HepG2 (cell line): ENCODE measurements around the gene CDHR5. TPM values are rescaled to one million over a fixed set of nuclear protein-coding genes. Genes with fewer than 3 reads are reported as not detected.

ENCODE experiments used
- ATAC-seq: fragments of 200-7000 bp; cut with Tn5 transposase; 3 replicates; pipeline ENCODE4 v1.9.1; 2020; ENCODE audit warnings: mild to moderate bottlenecking, moderate library complexity
- BruUV-seq: library from RNA; stranded (reverse); fragments of 400-500 nt; replicated peaks from 2 replicates; lab custom pipeline; 2021; lab: Mats Ljungman, UMichigan
- CTCF ChIA-PET: fragments of 300-600 bp; formaldehyde crosslinking; extraction: SDS; loops from one replicate; lab custom pipeline; 2021; ENCODE audit warnings: low total read pairs, inconsistent platforms, low intra/inter-chr PET ratio; lab: Yijun Ruan, JAX
- POLR2A ChIA-PET: fragments of 350-600 bp; sonication (Branson Sonifier 250); formaldehyde crosslinking; loops from one replicate; lab custom pipeline; 2020; ENCODE audit warnings: antibody characterized with exemption, inconsistent platforms; lab: Yijun Ruan, JAX
- DNase-seq: peaks from one replicate; pipeline ENCODE4 v3.0.0-alpha.2; 2015; ENCODE audit warnings: low spot score
- FAIRE-seq: peaks from 3 replicates; lab custom pipeline; 2011; peaks lifted over from hg19 to GRCh38; lab: Jason Lieb, UNC
- H2AFZ ChIP-seq: one replicate; pipeline ENCODE4 v1.6.1; 2011; ENCODE audit warnings: low read length, inconsistent platforms
- H3K27ac ChIP-seq: fragments of 300-600 bp; 3 replicates; pipeline ENCODE4 v1.8.0; 2011; ENCODE audit warnings: mixed run types, mild to moderate bottlenecking, mixed read lengths, low read length, inconsistent platforms; ENCODE audit not compliant: insufficient read depth; ENCODE audit errors: extremely low read length
- H3K27me3 ChIP-seq, 2 experiments: fragments of 200-600 bp in 1 of 2; 2 replicates in 1 of 2; 3 replicates in 1 of 2; pipeline versions ENCODE4 v1.6.0 to v1.8.0; 2011; ENCODE audit warnings: low read length in 2 of 2, mild to moderate bottlenecking in 2 of 2, moderate library complexity in 2 of 2, inconsistent platforms in 1 of 2; ENCODE audit not compliant: insufficient read depth in 2 of 2, control insufficient read depth in 1 of 2
- H3K36me3 ChIP-seq, 2 experiments: fragments of 200-600 bp in 1 of 2; replicated peaks in 1 of 2; 2 replicates in 1 of 2; 3 replicates in 1 of 2; pipeline versions ENCODE4 v1.5.1 to v1.8.0; 2011; ENCODE audit warnings: low read length in 2 of 2, inconsistent platforms in 1 of 2; ENCODE audit not compliant: insufficient read depth in 2 of 2, control insufficient read depth in 1 of 2
- H3K4me1 ChIP-seq: 2 replicates; pipeline ENCODE4 v1.5.1; 2012; ENCODE audit warnings: low read length, inconsistent platforms; ENCODE audit not compliant: insufficient read depth
- H3K4me2 ChIP-seq: 2 replicates; pipeline ENCODE4 v1.6.0; 2011; ENCODE audit warnings: low read depth, low read length, inconsistent platforms
- H3K4me3 ChIP-seq, 3 experiments: fragments of 200-600 bp in 1 of 3; sonication (generic), shearing (Covaris generic) in 1 of 3; replicated peaks in 1 of 3; 2 replicates each; pipeline ENCODE4 v1.5.1; 2011 to 2016; ENCODE audit warnings: low read length in 3 of 3, inconsistent platforms in 2 of 3, low read depth in 2 of 3, mild to moderate bottlenecking in 2 of 3, control low read depth in 1 of 3, mixed read lengths in 1 of 3; ENCODE audit not compliant: insufficient read depth in 1 of 3
- H3K79me2 ChIP-seq: one replicate; pipeline ENCODE4 v1.6.1; 2011; ENCODE audit warnings: low read length, inconsistent platforms; ENCODE audit not compliant: insufficient read depth
- H3K9ac ChIP-seq: 2 replicates; pipeline ENCODE4 v1.6.0; 2011; ENCODE audit warnings: mild to moderate bottlenecking, low read depth, low read length, inconsistent platforms; ENCODE audit not compliant: insufficient read depth
- H3K9me3 ChIP-seq: 2 replicates; pipeline ENCODE4 v1.5.1; 2012; ENCODE audit warnings: mild to moderate bottlenecking, low read length
- H4K20me1 ChIP-seq: 2 replicates; pipeline ENCODE4 v1.6.0; 2011; ENCODE audit warnings: inconsistent platforms, mild to moderate bottlenecking, low read length, moderate library complexity; ENCODE audit not compliant: insufficient read depth
- ARID3A ChIP-seq: IDR thresholded peaks from 2 replicates; pipeline ENCODE4 v1.6.1; 2012; ENCODE audit warnings: low read depth, low read length, improper control_type of control experiment
- ATAD3A ChIP-seq: sonication (generic); formaldehyde crosslinking; IDR thresholded peaks from 2 replicates; pipeline ENCODE4 v1.4.0; 2020; ENCODE audit warnings: missing genetic modification reagents
- CSRNP2 ChIP-seq: sonication (generic); formaldehyde crosslinking; conservative IDR thresholded peaks from 2 replicates; pipeline ENCODE4 v1.8.0; 2022; ENCODE audit warnings: low read depth, missing genetic modification reagents
- ELF3 ChIP-seq: IDR thresholded peaks from 2 replicates; pipeline ENCODE4 v1.6.1; 2016; ENCODE audit warnings: missing genetic modification reagents, missing compliant biosample characterization
- JARID2 ChIP-seq: sonication (generic); formaldehyde crosslinking; IDR thresholded peaks from 2 replicates; pipeline ENCODE4 v1.8.1; 2023; ENCODE audit warnings: missing genetic modification reagents, inconsistent platforms; ENCODE audit not compliant: insufficient replicate concordance
- KDM3A ChIP-seq: IDR thresholded peaks from 2 replicates; pipeline ENCODE4 v1.6.1; 2018; ENCODE audit warnings: low read depth, missing compliant biosample characterization
- RARG ChIP-seq: sonication (generic); formaldehyde crosslinking; IDR thresholded peaks from 2 replicates; pipeline ENCODE4 v1.4.0; 2020; ENCODE audit warnings: low read depth, mild to moderate bottlenecking, missing genetic modification reagents
- RBFOX2 ChIP-seq: fragments of 200-400 bp; formaldehyde crosslinking; IDR thresholded peaks from 2 replicates; pipeline ENCODE4 v1.6.1; 2017; ENCODE audit warnings: low read depth, mild to moderate bottlenecking, low read length
- SAP130 ChIP-seq: IDR thresholded peaks from 2 replicates; pipeline ENCODE4 v1.6.1; 2016; ENCODE audit warnings: low read depth
- SMAD3 ChIP-seq: sonication (generic); formaldehyde crosslinking; IDR thresholded peaks from 2 replicates; pipeline ENCODE4 v1.4.0; 2020; ENCODE audit warnings: missing genetic modification reagents
- SNAI1 ChIP-seq: sonication (generic); formaldehyde crosslinking; IDR thresholded peaks from 2 replicates; pipeline ENCODE4 v1.5.0; 2020; ENCODE audit warnings: mild to moderate bottlenecking, missing genetic modification reagents, borderline replicate concordance
- SNRNP70 ChIP-seq: fragments of 200-400 bp; formaldehyde crosslinking; IDR thresholded peaks from 2 replicates; pipeline ENCODE4 v1.6.1; 2017; ENCODE audit warnings: mild to moderate bottlenecking, low read depth, low read length, moderate library complexity
- ZBTB46 ChIP-seq: sonication (generic); formaldehyde crosslinking; IDR thresholded peaks from 2 replicates; pipeline ENCODE4 v1.4.0; 2020; ENCODE audit warnings: mild to moderate bottlenecking, missing genetic modification reagents, borderline replicate concordance
- ZNF598 ChIP-seq: sonication (generic); formaldehyde crosslinking; IDR thresholded peaks from 2 replicates; pipeline ENCODE4 v1.5.1; 2020; ENCODE audit warnings: mild to moderate bottlenecking, missing genetic modification reagents, borderline replicate concordance
- ZNF839 ChIP-seq: sonication (generic); formaldehyde crosslinking; IDR thresholded peaks from 2 replicates; pipeline ENCODE4 v1.4.0; 2020; ENCODE audit warnings: missing genetic modification reagents, mild to moderate bottlenecking, borderline replicate concordance
- WGBS: methylation state at CpG from one replicate; pipeline ENCODE4 v1.1.6; 2017; ENCODE audit warnings: low lambda C conversion rate; 5-methylcytosine and 5-hydroxymethylcytosine counted together
- in situ Hi-C: cut with HindIII; loops from 2 replicates; pipeline ENCODE4 v1.10.0; 2017; ENCODE audit warnings: low pct_unique_long_range_greater_than_20kb; ENCODE audit not compliant: extremely low pct_ligation_motif_present
- intact Hi-C: fragments of 100-400 bp; cut with micrococcal nuclease; formaldehyde crosslinking; loops from one replicate; pipeline ENCODE4 v1.10.0; 2022; ENCODE audit not compliant: unreplicated experiment
- polyA plus RNA-seq, 8 experiments: library from polyadenylated mRNA; depleted of rRNA in 3 of 8; stranded (reverse) in 7 of 8; unstranded in 1 of 8; fragments of >200 nt; fragmentation: Illumina TruSeq in 4 of 8; extraction: Trizol in 4 of 8; gene quantifications; 2 replicates each; pipeline versions ENCODE4 v1.2.1 to v1.2.3, GENCODE V29; 2011 to 2016; ENCODE audit warnings: low read depth in 4 of 8, missing spikeins in 1 of 8, mixed read lengths in 1 of 8; ENCODE audit not compliant: insufficient read depth in 1 of 8
- total RNA-seq, 5 experiments: library from RNA; depleted of rRNA; stranded (reverse); fragments of >200 nt; fragmentation: Illumina TruSeq; extraction: Trizol; gene quantifications; 2 replicates each; pipeline ENCODE4 v1.2.3, GENCODE V29; 2016; ENCODE audit warnings: low read depth in 1 of 5

The CDHR5 gene
- total and polyA plus RNA-seq, 2 of the 13 experiments (the other 11 are each of a cell fraction or from before 2014, with no cell fraction given), result 0.46 to 0.71 TPM

- no peak for TF ChIP-seq ARID3A
- TF ChIP-seq ZNF598, result no peak
- TF ChIP-seq SAP130 (CRISPR knock-in tag), result no peak
- TF ChIP-seq ATAD3A (CRISPR knock-in tag), result no peak
- TF ChIP-seq ZBTB46, result no peak
- peak; percentile 49; the same call in 1 of the 2 replicates for TF ChIP-seq RBFOX2
Observed at GRCh38 chr11:589798-590197, 35.0 kb downstream of the CDHR5 start (continued).

GRCh38 chr11:587978-588380 is 36.8 kb downstream of the CDHR5 start:
- ATAC-seq (peak; percentile 98), DNase-seq (peak; percentile 96), FAIRE-seq (peak; percentile 96)
- in situ Hi-C loops (no loop called here), intact Hi-C loops (loop anchor here (1.0 kb wide), 1 partner anchor 27 kb away; no protein-coding TSS in a partner anchor)
- WGBS, result 0% methylated on average over 6 of the region's 6 CpGs
- peaks cover 54% of the 10 kb centered on the region for H3K4me1 ChIP-seq
- H3K36me3 ChIP-seq, result peaks cover 26 to 66% of the 10 kb centered on the region in 2 experiments
- BruUV-seq, result no TSS peak
- H4K20me1 ChIP-seq, result peaks cover 27% of the 10 kb centered on the region
- ChIA-PET POLR2A (interaction anchor here (0.7 to 1.8 kb wide), 16 partner anchors 9 to 231 kb away, joined by 3 to 33 read pairs (median 4); partner anchors contain the start of genes DEAF1, PHRF1 and TMEM80), CTCF (no interaction called here)
- no peak overlapping the region for H3K4me3 ChIP-seq
- peak overlapping the region; percentile 70 for H3K27ac ChIP-seq
- H3K27me3 ChIP-seq, result no peaks in the 10 kb centered on the region
- H3K79me2 ChIP-seq, result peaks cover 39% of the 10 kb centered on the region
- H3K9ac ChIP-seq, result no peak overlapping the region
- peak overlapping the region; percentile 60 for H3K4me2 ChIP-seq
- no peak overlapping the region for H2AFZ ChIP-seq
- no peaks in the 10 kb centered on the region for H3K9me3 ChIP-seq
- TF ChIP-seq ZNF839 (no peak), JARID2 (CRISPR knock-in tag) (no peak), ELF3 (CRISPR knock-in tag) (peak; percentile 69), KDM3A (no peak), SNAI1 (no peak), CSRNP2 (CRISPR knock-in tag) (no peak), RARG (CRISPR knock-in tag) (no peak), SMAD3 (peak; percentile 79), SNRNP70 (no peak)
